ENCODE measurements around the gene NUCB1. TPM values are rescaled to one million over a fixed set of nuclear protein-coding genes. Genes with fewer than 3 reads are reported as not detected.

The NUCB1 gene
- total RNA-seq, 2 donors from 2014 or later: 432 to 441 TPM

DNA sequence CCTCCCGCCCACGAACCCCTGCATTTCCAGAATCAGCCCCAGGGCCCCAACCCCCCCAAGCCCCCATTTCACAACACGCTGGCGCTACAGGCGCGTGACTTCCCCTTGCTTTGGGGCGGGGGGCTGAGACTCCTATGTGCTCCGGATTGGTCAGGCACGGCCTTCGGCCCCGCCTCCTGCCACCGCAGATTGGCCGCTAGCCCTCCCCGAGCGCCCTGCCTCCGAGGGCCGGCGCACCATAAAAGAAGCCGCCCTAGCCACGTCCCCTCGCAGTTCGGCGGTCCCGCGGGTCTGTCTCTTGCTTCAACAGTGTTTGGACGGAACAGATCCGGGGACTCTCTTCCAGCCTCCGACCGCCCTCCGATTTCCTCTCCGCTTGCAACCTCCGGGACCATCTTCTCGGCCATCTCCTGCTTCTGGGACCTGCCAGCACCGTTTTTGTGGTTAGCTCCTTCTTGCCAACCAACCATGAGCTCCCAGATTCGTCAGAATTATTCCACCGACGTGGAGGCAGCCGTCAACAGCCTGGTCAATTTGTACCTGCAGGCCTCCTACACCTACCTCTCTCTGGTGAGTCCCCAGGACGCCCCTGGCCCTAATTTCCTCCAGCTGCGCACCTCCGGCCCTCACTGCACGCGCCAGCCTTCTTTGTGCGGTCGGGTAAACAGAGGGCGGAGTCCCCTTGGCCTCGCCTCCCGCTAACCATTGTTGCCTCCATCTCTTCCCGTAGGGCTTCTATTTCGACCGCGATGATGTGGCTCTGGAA lies 65.1 kb downstream of the NUCB1 start, which contains the start of gene FTL:
FTL (plus strand) TSS at position 270 of the 766 bp plus-strand sequence; CDS start at position 469, 199 bp downstream.
- Histone ChIP-seq H3K4me3 (peak within 1 kb of the TSS; percentile 69 to 86), H3K27me3 (replicated peaks; ENCODE audit: insufficient read depth) (no peaks in the 10 kb centered on the region), H3K36me3 (peaks cover 0 to 5% of the 10 kb centered on the region in 2 donors), H3K9me3 (no peaks in the 10 kb centered on the region), H3K4me1 (replicated peaks) (peaks cover 7% of the 10 kb centered on the region), H3K27ac (peak within 1 kb of the TSS; percentile 93 to 95)
- DNase-seq (ENCODE audit: low spot score): peak; percentile 97
- intact Hi-C loops (cut with DNase I): loop anchor here (2.0 to 10.0 kb wide), 2 partner anchors 92 to 320 kb away; partner anchors contain the start of genes CA11 and PPP1R15A
- TF ChIP-seq POLR2A (IDR thresholded peaks at IDR 0.05) (peak; percentile 100), POLR2AphosphoS5 (IDR thresholded peaks at IDR 0.05) (peak; percentile 98)
- TF ChIP-seq, protein P1, sequence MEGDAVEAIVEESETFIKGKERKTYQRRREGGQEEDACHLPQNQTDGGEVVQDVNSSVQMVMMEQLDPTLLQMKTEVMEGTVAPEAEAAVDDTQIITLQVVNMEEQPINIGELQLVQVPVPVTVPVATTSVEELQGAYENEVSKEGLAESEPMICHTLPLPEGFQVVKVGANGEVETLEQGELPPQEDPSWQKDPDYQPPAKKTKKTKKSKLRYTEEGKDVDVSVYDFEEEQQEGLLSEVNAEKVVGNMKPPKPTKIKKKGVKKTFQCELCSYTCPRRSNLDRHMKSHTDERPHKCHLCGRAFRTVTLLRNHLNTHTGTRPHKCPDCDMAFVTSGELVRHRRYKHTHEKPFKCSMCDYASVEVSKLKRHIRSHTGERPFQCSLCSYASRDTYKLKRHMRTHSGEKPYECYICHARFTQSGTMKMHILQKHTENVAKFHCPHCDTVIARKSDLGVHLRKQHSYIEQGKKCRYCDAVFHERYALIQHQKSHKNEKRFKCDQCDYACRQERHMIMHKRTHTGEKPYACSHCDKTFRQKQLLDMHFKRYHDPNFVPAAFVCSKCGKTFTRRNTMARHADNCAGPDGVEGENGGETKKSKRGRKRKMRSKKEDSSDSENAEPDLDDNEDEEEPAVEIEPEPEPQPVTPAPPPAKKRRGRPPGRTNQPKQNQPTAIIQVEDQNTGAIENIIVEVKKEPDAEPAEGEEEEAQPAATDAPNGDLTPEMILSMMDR (IDR thresholded peaks at IDR 0.05): peak in 2 of 4 experiments; percentile 19 to 20
- WGBS: under 1% methylated on average over 41 of the region's 52 CpGs

DNA sequence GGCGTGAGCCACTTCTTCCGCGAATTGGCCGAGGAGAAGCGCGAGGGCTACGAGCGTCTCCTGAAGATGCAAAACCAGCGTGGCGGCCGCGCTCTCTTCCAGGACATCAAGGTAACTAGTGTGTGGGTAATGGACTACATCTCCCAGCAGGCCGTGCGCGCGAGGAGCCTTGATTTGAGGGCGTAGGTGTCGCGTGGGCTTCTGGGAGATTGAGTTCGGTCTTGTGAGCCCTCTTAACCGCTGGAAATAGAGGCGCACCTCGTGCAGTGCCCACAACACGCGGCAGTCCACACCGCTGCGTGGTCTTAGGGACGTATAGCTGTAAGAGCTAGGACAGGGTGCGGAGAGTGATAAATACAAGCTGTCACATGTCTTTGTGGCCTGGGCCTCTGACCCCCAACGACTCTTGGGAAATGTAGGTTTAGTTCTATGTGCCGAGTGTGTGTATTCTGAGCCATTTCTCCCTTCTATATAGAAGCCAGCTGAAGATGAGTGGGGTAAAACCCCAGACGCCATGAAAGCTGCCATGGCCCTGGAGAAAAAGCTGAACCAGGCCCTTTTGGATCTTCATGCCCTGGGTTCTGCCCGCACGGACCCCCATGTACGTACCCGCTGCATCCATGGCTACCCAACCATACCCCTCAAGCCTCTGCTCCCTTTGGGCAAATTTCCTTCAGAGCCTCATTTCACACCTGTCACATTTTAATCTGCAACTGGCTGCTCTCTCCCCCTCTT lies 65.9 kb downstream of the NUCB1 start:
- no peaks in the 10 kb centered on the region for H3K27me3 ChIP-seq (replicated peaks; ENCODE audit: insufficient read depth)
- 11% methylated on average over 35 of the region's 36 CpGs for WGBS
- H3K4me1 ChIP-seq (replicated peaks): peaks cover 7% of the 10 kb centered on the region
- H3K9me3 ChIP-seq: no peaks in the 10 kb centered on the region
- peak overlapping the region; percentile 69 to 86 for H3K4me3 ChIP-seq
- intact Hi-C loops (cut with DNase I): loop anchor here (2.0 to 10.0 kb wide), 2 partner anchors 93 to 321 kb away; partner anchors contain the start of genes CA11 and PPP1R15A
- peaks cover 0 to 5% of the 10 kb centered on the region in 2 donors for H3K36me3 ChIP-seq
- peak; percentile 91 for DNase-seq (ENCODE audit: low spot score)
- no peak for TF ChIP-seq POLR2A (IDR thresholded peaks at IDR 0.05)
- peak; percentile 85 for TF ChIP-seq POLR2AphosphoS5 (IDR thresholded peaks at IDR 0.05)
- H3K27ac ChIP-seq: peak overlapping the region; percentile 93 to 95

DNA sequence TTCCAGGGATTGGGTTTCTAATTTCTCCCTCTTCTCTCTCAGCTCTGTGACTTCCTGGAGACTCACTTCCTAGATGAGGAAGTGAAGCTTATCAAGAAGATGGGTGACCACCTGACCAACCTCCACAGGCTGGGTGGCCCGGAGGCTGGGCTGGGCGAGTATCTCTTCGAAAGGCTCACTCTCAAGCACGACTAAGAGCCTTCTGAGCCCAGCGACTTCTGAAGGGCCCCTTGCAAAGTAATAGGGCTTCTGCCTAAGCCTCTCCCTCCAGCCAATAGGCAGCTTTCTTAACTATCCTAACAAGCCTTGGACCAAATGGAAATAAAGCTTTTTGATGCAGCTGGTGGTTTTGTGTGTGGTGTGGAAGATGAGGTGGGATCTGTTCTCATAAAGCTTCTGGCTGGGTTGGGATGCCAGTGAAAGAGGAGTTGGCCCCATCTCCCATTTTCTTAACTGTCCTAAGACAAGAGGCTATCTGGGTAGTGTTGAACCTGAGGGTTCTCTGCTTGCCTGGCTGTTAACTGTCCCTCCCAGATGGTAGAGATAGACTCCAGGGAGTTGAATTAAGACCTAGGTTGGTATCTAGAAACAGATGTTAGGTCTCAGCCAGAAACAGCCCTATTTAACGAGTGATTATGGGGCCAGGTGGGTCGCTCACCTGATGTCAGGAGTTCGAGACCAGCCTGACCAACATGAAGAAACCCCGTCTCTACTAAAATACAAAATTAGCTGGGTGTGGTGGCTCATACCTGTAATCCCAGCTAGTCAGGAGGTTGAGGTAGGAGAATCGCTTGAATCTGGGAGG lies 66.6 kb downstream of the NUCB1 start:
- 85% methylated on average over 10 of the region's 10 CpGs for WGBS
- H3K27me3 ChIP-seq (replicated peaks; ENCODE audit: insufficient read depth): no peaks in the 10 kb centered on the region
- no peak for TF ChIP-seq POLR2A (IDR thresholded peaks at IDR 0.05)
- TF ChIP-seq POLR2AphosphoS5 (IDR thresholded peaks at IDR 0.05): no peak
- TF ChIP-seq, protein P1 (IDR thresholded peaks at IDR 0.05): no peak
- H3K27ac ChIP-seq: peak overlapping the region; percentile 93 to 95
- no peaks in the 10 kb centered on the region for H3K9me3 ChIP-seq
- DNase-seq (ENCODE audit: low spot score): no peak
- H3K36me3 ChIP-seq: peaks cover 0 to 5% of the 10 kb centered on the region in 2 donors
- intact Hi-C loops (cut with DNase I): loop anchor here (10.0 kb wide), 1 partner anchor 322 kb away; the partner anchor contains the start of gene CA11
- peak overlapping the region; percentile 69 to 86 for H3K4me3 ChIP-seq
- peaks cover 7% of the 10 kb centered on the region for H3K4me1 ChIP-seq (replicated peaks)

DNA sequence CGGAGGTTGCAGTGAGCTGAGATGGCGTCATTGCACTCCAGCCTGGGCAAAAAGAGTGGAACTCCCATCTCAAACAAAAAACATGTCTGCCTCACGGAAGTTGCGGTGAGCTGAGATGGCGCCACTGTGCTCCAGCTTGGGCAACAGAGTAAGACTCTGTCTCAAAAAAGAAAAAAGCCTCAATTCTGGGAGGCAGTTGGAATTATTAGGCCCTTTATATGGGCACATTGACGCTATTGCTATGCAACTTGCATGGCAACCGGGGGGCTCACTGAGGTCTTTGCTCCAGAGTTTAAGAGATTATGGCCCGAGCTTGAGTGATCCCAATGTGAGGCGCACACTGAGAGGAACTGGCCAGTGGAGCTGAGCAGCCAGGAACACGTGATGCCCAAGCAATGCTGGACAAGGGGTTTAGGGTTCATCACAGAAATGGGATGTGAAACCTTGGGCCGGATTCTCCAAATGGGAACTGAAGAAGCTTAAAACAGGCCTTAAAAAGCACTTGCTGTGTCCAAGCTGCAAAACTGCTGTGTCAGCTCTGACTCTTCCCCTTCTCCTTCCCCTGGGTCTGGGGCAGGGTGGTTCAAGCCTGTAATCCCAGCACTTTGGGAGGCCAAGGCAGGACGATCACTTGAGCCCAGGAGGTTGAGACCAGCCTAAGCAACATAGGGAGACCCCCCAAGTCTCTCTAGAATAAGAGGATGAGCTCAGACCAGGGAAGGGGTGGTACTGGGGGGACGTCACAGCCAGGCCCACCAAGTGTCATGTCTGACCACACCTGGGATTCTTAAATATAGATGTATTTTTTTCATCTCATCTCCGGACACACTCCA lies 67.5 kb downstream of the NUCB1 start:
- TF ChIP-seq, protein P1 (IDR thresholded peaks at IDR 0.05): no peak
- TF ChIP-seq POLR2A (IDR thresholded peaks at IDR 0.05): no peak
- TF ChIP-seq POLR2AphosphoS5 (IDR thresholded peaks at IDR 0.05): no peak
- intact Hi-C loops (cut with DNase I): loop anchor here (10.0 kb wide), 1 partner anchor 323 kb away; the partner anchor contains the start of gene CA11
- Histone ChIP-seq H3K27ac (peak overlapping the region in 1 of 2 donors; percentile 93), H3K4me3 (no peak overlapping the region), H3K27me3 (replicated peaks; ENCODE audit: insufficient read depth) (no peaks in the 10 kb centered on the region), H3K4me1 (replicated peaks) (peaks cover 7% of the 10 kb centered on the region), H3K36me3 (peaks cover 0 to 5% of the 10 kb centered on the region in 2 donors), H3K9me3 (no peaks in the 10 kb centered on the region)
- WGBS: 75% methylated on average over 14 of the region's 14 CpGs
- no peak for DNase-seq (ENCODE audit: low spot score)
